Measurements from ENCODE around the gene GPX4. TPM values are rescaled to one million over a fixed set of nuclear protein-coding genes. Genes with fewer than 3 reads are reported as not detected.
A peak's percentile ranks its signal among the peaks of the same experiment; 100 is the strongest.

Gene GPX4
- total RNA-seq, 4 donors from 2014 or later, result 616 to 907 (median 819) TPM

DNA sequence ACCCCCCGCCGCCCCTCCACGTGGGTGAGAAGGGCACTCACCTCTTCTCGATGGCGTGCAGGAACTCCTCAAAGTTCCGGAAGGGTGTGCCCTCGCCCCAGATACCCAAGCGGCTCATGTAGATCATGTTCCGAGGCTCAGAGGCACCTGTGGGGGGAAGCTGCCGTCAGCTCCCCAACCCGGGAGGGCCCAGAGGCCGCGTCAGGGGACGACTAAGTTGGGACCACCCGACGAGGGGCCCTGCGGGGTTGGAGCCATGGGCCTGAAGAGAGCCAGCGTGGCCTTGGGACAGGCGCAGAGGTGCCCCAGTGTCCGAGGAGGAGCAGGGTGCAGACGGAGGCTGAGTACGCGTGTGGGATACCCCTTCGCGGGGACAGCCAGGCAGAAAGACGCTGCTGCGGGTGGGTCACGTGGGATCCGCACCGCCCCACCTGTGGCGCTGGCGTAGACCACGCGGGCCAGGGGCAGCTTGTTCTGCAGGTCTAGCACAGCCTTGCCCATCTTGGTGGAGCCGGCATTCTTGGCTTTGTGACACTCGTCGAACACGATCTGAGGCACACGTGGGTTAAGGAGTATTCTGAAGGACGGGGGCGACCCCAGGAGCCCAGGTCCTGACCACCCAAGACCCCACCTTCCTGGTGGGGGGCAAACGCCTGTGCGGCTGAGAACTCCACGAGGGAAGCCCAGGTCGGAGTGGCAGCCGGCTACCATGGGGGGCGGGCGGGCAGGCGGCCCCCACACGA, 15.9 kb downstream of the GPX4 start:
- in situ Hi-C loops (cut with MboI; ENCODE audit: low sequenced_read_pairs in 4 of 4) (loop anchor here (5.0 to 10.0 kb wide), 3 partner anchors 65 to 75 kb away; no protein-coding TSS in a partner anchor), intact Hi-C loops (cut with DNase I; ENCODE audit: low total_unique reads) (no loop called here)
- Histone ChIP-seq H3K36me3 (peaks cover 0 to 92% of the 10 kb centered on the region in 2 donors), H3K9me3 (no peaks in the 10 kb centered on the region), H3K27me3 (no peaks in the 10 kb centered on the region), H3K4me3 (no peak overlapping the region), H3K4me1 (no peaks in the 10 kb centered on the region), H3K27ac (no peak overlapping the region)
- TF ChIP-seq, protein P1, sequence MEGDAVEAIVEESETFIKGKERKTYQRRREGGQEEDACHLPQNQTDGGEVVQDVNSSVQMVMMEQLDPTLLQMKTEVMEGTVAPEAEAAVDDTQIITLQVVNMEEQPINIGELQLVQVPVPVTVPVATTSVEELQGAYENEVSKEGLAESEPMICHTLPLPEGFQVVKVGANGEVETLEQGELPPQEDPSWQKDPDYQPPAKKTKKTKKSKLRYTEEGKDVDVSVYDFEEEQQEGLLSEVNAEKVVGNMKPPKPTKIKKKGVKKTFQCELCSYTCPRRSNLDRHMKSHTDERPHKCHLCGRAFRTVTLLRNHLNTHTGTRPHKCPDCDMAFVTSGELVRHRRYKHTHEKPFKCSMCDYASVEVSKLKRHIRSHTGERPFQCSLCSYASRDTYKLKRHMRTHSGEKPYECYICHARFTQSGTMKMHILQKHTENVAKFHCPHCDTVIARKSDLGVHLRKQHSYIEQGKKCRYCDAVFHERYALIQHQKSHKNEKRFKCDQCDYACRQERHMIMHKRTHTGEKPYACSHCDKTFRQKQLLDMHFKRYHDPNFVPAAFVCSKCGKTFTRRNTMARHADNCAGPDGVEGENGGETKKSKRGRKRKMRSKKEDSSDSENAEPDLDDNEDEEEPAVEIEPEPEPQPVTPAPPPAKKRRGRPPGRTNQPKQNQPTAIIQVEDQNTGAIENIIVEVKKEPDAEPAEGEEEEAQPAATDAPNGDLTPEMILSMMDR (IDR thresholded peaks at IDR 0.05 in 4 of 5, conservative IDR thresholded peaks at IDR 0.05 in 1 of 5), result no peak
- TF ChIP-seq POLR2A (IDR thresholded peaks at IDR 0.05), result no peak
- DNase-seq (no peak), ATAC-seq (no peak)

DNA sequence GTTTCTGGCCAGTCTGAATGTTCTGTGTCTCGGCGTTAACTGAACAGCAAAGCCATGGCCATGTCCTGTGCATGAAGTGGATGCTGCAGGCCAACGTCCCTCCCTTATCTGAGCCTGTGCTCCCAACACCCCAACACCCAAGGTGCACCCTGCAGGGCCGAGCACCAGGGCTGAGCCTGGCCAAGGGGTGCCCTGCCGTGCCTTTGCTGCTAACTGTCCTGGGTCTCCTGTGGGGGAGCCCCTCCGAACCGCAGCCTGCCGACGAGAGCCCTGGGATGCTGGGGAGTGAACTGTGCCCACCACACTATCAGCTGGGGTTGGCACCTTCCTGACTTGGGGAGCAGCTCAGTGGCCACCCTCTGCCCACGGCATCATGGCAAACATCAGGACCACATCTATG, 17.6 kb downstream of the GPX4 start:
- Histone ChIP-seq H3K9me3 (no peaks in the 10 kb centered on the region), H3K27me3 (no peaks in the 10 kb centered on the region), H3K4me3 (no peak overlapping the region), H3K27ac (no peak overlapping the region), H3K4me1 (peaks cover 0 to 4% of the 10 kb centered on the region in 2 donors), H3K36me3 (peaks cover 0 to 86% of the 10 kb centered on the region in 2 donors)
- in situ Hi-C loops (cut with MboI; ENCODE audit: low sequenced_read_pairs in 4 of 4) (loop anchor here in 1 of 4 donors (10.0 kb wide), 1 partner anchor 63 kb away; no protein-coding TSS in a partner anchor), intact Hi-C loops (cut with DNase I; ENCODE audit: low total_unique reads) (no loop called here)
- TF ChIP-seq, protein P1 (IDR thresholded peaks at IDR 0.05 in 4 of 5, conservative IDR thresholded peaks at IDR 0.05 in 1 of 5), result no peak
- TF ChIP-seq POLR2A (IDR thresholded peaks at IDR 0.05), result no peak
- DNase-seq (no peak), ATAC-seq (no peak)

DNA sequence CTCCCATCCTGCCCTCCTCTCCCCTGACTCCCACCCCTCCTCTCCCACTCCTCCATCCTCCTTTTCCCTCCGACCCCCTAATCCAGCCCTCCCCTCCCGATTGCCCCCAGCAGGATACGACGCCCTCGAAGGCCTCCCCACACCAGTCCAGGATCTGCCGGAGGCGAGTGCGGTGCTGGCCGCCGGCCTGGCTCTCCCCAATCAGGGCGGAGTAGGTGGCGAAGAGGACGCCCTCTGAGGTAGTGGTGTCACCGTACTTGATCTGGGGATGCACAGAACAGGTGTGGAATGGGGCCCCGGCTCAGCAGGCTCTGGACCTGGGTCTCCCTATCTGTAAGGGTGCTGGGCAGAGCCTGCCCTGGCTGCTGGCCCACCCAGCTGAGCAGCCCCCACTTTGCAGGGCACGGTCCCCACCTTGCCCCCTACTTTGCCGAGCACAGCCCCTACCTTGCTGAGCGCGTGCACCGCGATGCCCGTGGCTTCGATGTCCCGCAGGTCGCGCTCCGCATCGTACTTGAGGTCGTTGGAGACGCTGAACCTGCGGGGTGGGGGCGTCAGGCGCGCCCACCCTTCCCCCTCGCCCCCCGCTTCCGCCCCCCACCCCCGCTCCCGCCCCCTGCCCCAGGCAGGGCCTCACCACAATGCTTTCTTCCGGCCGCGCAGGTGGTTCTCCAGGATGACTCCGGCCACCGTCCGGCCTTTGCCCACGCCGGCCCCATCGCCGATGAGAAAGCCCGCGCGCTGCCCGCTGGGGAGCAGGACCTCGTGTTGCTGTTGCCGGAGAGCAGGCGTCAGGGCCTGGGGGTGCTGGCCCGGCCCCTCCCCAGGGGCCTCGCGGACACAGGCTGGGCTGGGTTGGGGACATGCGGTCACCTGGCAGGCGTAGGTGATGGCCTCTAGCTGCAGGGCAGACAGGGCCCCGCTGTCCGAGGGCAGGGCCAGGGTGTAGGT, 18.5 kb downstream of the GPX4 start:
- H3K4me1 ChIP-seq, result peaks cover 0 to 7% of the 10 kb centered on the region in 2 donors
- TF ChIP-seq POLR2A (IDR thresholded peaks at IDR 0.05), result no peak
- TF ChIP-seq, protein P1 (IDR thresholded peaks at IDR 0.05 in 4 of 5, conservative IDR thresholded peaks at IDR 0.05 in 1 of 5), result no peak
- peaks cover 0 to 85% of the 10 kb centered on the region in 2 donors for H3K36me3 ChIP-seq
- intact Hi-C loops (cut with DNase I; ENCODE audit: low total_unique reads) (no loop called here), in situ Hi-C loops (cut with MboI; ENCODE audit: low sequenced_read_pairs in 4 of 4) (loop anchor here in 1 of 4 donors (10.0 kb wide), 1 partner anchor 63 kb away; no protein-coding TSS in a partner anchor)
- H3K27ac ChIP-seq, result no peak overlapping the region
- no peaks in the 10 kb centered on the region for H3K9me3 ChIP-seq
- no peaks in the 10 kb centered on the region for H3K27me3 ChIP-seq
- DNase-seq, result no peak
- no peak for ATAC-seq
- no peak overlapping the region for H3K4me3 ChIP-seq

DNA sequence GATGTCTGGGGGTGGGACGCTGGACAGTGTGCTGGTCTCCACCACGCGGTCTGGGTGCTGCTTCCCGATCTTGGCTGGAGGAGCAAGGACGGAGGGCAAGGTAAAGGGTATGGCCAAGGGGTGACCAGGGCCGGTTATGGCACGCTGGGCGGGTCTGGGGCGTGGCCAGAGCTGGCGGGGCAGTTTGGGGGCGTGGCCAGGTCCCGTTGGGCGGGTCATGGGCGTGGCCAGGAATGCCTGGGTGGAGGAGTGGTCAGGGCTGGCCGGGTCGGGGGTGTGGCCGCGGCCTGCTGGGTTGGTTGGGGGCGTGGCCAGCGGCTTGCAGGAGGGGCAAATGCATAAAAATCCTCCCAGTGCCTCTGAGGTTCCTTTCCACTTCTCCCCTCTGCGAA, 19.2 kb downstream of the GPX4 start:
- Histone ChIP-seq H3K27me3 (no peaks in the 10 kb centered on the region), H3K4me1 (peaks cover 0 to 7% of the 10 kb centered on the region in 2 donors), H3K36me3 (peaks cover 0 to 81% of the 10 kb centered on the region in 2 donors), H3K9me3 (no peaks in the 10 kb centered on the region), H3K4me3 (no peak overlapping the region), H3K27ac (no peak overlapping the region)
- ATAC-seq (peak in 1 of 2 donors; percentile 42), DNase-seq (no peak)
- in situ Hi-C loops (cut with MboI; ENCODE audit: low sequenced_read_pairs in 4 of 4), result loop anchor here in 1 of 4 donors (10.0 kb wide), 1 partner anchor 62 kb away; no protein-coding TSS in a partner anchor
- intact Hi-C loops (cut with DNase I; ENCODE audit: low total_unique reads), result no loop called here
- TF ChIP-seq, protein P1 (IDR thresholded peaks at IDR 0.05 in 4 of 5, conservative IDR thresholded peaks at IDR 0.05 in 1 of 5), result no peak
- TF ChIP-seq POLR2A (IDR thresholded peaks at IDR 0.05), result no peak
